Testis (tissue), 3 donors: ENCODE data around the gene SGTB. TPM values are rescaled to one million over a fixed set of nuclear protein-coding genes. Genes with fewer than 3 reads are reported as not detected.

Source experiments
- DNase-seq: peaks from one replicate; pipeline ENCODE4 v3.0.0-alpha.2; 2019
- H3K27ac ChIP-seq, 2 donors: fragments of 200-600 bp; sonication (generic); one replicate each; pipeline ENCODE4 v1.5.1; 2019
- H3K27me3 ChIP-seq: fragments of 200-600 bp; sonication (generic); one replicate; pipeline ENCODE4 v1.5.1; 2019
- H3K36me3 ChIP-seq: fragments of 200-600 bp; sonication (generic); one replicate; pipeline ENCODE4 v1.5.1; 2017; ENCODE audit warnings: low read depth; ENCODE audit errors: missing control alignments
- H3K4me1 ChIP-seq: fragments of 200-600 bp; sonication (generic); one replicate; pipeline ENCODE4 v1.5.1; 2019
- H3K4me3 ChIP-seq, 2 donors: fragments of 200-600 bp; sonication (generic); one replicate each; pipeline ENCODE4 v1.5.1; 2017 to 2019
- H3K9me3 ChIP-seq: fragments of 200-600 bp; sonication (generic); one replicate; pipeline ENCODE4 v1.5.1; 2017
- CTCF ChIP-seq, 3 experiments: fragments of 450-650 bp in 2 of 3; fragments of 200-600 bp in 1 of 3; sonication (generic) in 1 of 3; IDR thresholded peaks; one replicate each; pipeline ENCODE4 v1.5.1; 2016 to 2019; ENCODE audit warnings: antibody characterized with exemption in 3 of 3, mild to moderate bottlenecking in 2 of 3, moderate library complexity in 1 of 3
- POLR2A ChIP-seq: fragments of 450-650 bp; IDR thresholded peaks from one replicate; pipeline ENCODE4 v1.6.1; 2017; ENCODE audit warnings: antibody characterized with exemption, mild to moderate bottlenecking, moderate library complexity
- WGBS, 2 donors: methylation state at CpG; one replicate each; pipeline ENCODE4 v1.1.5; 2018; 5-methylcytosine and 5-hydroxymethylcytosine counted together
- intact Hi-C: fragments of 100-400 bp; cut with DNase I; formaldehyde crosslinking; loops from one replicate; pipeline ENCODE4 v1.15.1; 2023; ENCODE audit warnings: low total_unique reads
- polyA plus RNA-seq: library from polyadenylated mRNA; stranded (reverse); fragments of 350-450 nt; fragmentation: Illumina TruSeq; extraction: RNeasy Lipid Tissue Mini Kit (QIAGEN cat#74804); gene quantifications from one replicate; pipeline ENCODE4 v1.2.3, GENCODE V29; 2014; ENCODE audit warnings: low read depth, low replicate concordance; ENCODE audit not compliant: insufficient read depth
- total RNA-seq, 2 donors: library from RNA; depleted of rRNA; stranded (reverse); fragments of >200 nt; gene quantifications; one replicate each; pipeline ENCODE4 v1.2.3, GENCODE V29; 2016

Gene SGTB
- total and polyA plus RNA-seq, 3 donors from 2014 or later: 2.3 to 4.5 (median 3.8) TPM

DNA sequence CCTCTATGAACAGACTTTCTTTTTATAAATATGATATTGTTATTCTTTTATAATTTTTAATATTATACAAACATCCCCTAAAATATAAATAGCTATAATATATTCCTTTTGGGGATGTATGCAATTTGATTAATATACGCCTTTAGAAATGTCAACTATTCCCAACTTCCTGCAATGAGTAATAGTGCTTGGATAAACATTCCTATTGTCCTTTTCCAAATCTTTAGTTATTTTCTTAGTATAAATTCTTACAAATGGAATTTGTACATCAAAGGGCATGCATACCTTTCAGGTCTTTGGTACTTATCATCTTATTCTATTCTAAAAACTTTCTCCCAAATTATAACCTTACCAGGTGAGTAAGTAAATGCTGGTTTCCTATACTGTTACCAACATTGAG is 6.3 kb upstream of the SGTB start:
- intact Hi-C loops: no loop called here
- TF ChIP-seq POLR2A (no peak), CTCF (IDR thresholded peaks at IDR 0.05) (no peak)
- Histone ChIP-seq H3K4me1 (no peaks in the 10 kb centered on the region), H3K4me3 (no peak overlapping the region), H3K27ac (no peak overlapping the region), H3K27me3 (no peaks in the 10 kb centered on the region), H3K36me3 (no peaks in the 10 kb centered on the region), H3K9me3 (no peaks in the 10 kb centered on the region)
- no peak for DNase-seq
- WGBS, 2 donors: 91 to 98% methylated on average over 1 of the region's 1 CpG

- no peak for DNase-seq
- intact Hi-C loops: no loop called here
- Histone ChIP-seq H3K27ac (no peak overlapping the region), H3K4me3 (no peak overlapping the region), H3K9me3 (no peaks in the 10 kb centered on the region), H3K36me3 (no peaks in the 10 kb centered on the region), H3K4me1 (no peaks in the 10 kb centered on the region), H3K27me3 (no peaks in the 10 kb centered on the region)
- TF ChIP-seq CTCF (IDR thresholded peaks at IDR 0.05) (no peak), POLR2A (no peak)
- 82 to 94% methylated on average over 7 of the region's 7 CpGs for WGBS, 2 donors
Measured at GRCh38 chr5:65727491-65728156, 5.7 kb upstream of the SGTB start.

- Histone ChIP-seq H3K27ac (peak overlapping the region in 1 of 2 donors; percentile 59), H3K4me3 (peak overlapping the region; percentile 91 to 96), H3K36me3 (no peaks in the 10 kb centered on the region), H3K9me3 (no peaks in the 10 kb centered on the region), H3K4me1 (no peaks in the 10 kb centered on the region), H3K27me3 (no peaks in the 10 kb centered on the region)
- intact Hi-C loops: no loop called here
- 2% methylated on average over 20 to 28 of the region's 28 CpGs for WGBS, 2 donors
- peak; percentile 27 for DNase-seq
- TF ChIP-seq CTCF (IDR thresholded peaks at IDR 0.05) (no peak), POLR2A (no peak)
Measured at GRCh38 chr5:65722575-65723403, 880 bp upstream of the SGTB start.

DNA sequence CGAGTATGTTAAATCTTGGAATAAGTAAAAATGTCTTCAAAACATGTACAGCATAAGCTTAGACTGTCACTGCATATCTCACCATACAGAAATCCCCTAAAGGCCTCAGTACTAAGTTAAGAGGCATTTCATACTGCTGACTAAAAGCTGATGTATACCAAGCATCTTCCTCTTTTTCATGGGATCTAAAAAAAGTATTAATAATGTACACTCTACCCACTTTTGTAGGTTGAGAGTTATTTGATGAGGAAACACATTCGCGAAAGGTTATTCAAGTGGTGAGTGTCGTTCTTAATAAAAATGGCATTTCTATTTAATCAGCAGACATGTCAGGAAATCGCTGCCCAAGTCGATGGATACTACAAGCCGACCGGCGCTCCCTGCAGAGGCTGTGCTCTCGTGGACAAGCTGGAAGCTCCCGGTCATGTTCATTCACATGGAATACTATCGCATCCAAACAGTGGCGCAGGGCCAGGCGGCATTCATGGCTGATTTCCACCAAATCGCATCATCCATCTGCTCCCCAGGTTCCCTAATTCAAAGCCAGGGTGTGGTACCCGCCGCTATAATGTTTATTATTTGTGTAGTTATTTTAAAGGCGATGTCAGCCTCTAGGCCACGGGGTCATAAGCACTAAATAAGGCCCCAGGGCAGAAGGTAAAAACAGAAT is 724 bp downstream of the SGTB start:
- DNase-seq: peak; percentile 70
- intact Hi-C loops: no loop called here
- TF ChIP-seq POLR2A (no peak), CTCF (IDR thresholded peaks at IDR 0.05) (no peak)
- H3K27ac ChIP-seq: peak overlapping the region; percentile 66 to 80
- WGBS, 2 donors: 4 to 5% methylated on average over 19 of the region's 19 CpGs
- no peaks in the 10 kb centered on the region for H3K4me1 ChIP-seq
- H3K27me3 ChIP-seq: no peaks in the 10 kb centered on the region
- H3K36me3 ChIP-seq: no peaks in the 10 kb centered on the region
- H3K9me3 ChIP-seq: no peaks in the 10 kb centered on the region
- peak overlapping the region; percentile 91 to 96 for H3K4me3 ChIP-seq
